Measurements from ENCODE around the gene IQGAP2. TPM values are rescaled to one million over a fixed set of nuclear protein-coding genes. Genes with fewer than 3 reads are reported as not detected.
"Not testable (repeated sequence)": the region's sequence is repeated elsewhere in the genome, so short reads cannot be mapped to it uniquely, and the experiment has no call there.

IQGAP2 gene
- total RNA-seq, 1 experiment from 2014 or later: 36.8 TPM

- DNase-seq: no peak
- H3K27me3 ChIP-seq (ENCODE audit: control insufficient read depth, insufficient read depth, low read length): no peaks in the 10 kb centered on the region
- H3K36me3 ChIP-seq (replicated peaks; ENCODE audit: control insufficient read depth, insufficient read depth, low read length): no peaks in the 10 kb centered on the region; the same call in 1 of the 2 replicates
- no peak overlapping the region for H3K4me3 ChIP-seq (ENCODE audit: insufficient read depth, low read depth, low read length)
These were observed 329.4 kb downstream of the IQGAP2 start for GRCh38 chr5:76732405-76733048.

GRCh38 chr5:76733049-76733417, 329.9 kb downstream of the IQGAP2 start:
- H3K36me3 ChIP-seq (replicated peaks; ENCODE audit: control insufficient read depth, insufficient read depth, low read length): no peaks in the 10 kb centered on the region; the same call in 1 of the 2 replicates
- no peak for DNase-seq
- H3K27me3 ChIP-seq (ENCODE audit: control insufficient read depth, insufficient read depth, low read length): no peaks in the 10 kb centered on the region
- H3K4me3 ChIP-seq (ENCODE audit: insufficient read depth, low read depth, low read length): no peak overlapping the region

- Histone ChIP-seq H3K36me3 (replicated peaks; ENCODE audit: control insufficient read depth, insufficient read depth, low read length) (no peaks in the 10 kb centered on the region; the same call in 1 of the 2 replicates), H3K4me3 (ENCODE audit: insufficient read depth, low read depth, low read length) (no peak overlapping the region), H3K27me3 (ENCODE audit: control insufficient read depth, insufficient read depth, low read length) (no peaks in the 10 kb centered on the region)
- DNase-seq: no peak
These were observed 332.9 kb downstream of the IQGAP2 start for GRCh38 chr5:76735762-76736545.

GRCh38 chr5:76736679-76737556, 333.8 kb downstream of the IQGAP2 start:
- no peaks in the 10 kb centered on the region; the same call in 1 of the 2 replicates for H3K36me3 ChIP-seq (replicated peaks; ENCODE audit: control insufficient read depth, insufficient read depth, low read length)
- H3K4me3 ChIP-seq (ENCODE audit: insufficient read depth, low read depth, low read length): no peak overlapping the region
- no peaks in the 10 kb centered on the region for H3K27me3 ChIP-seq (ENCODE audit: control insufficient read depth, insufficient read depth, low read length)
- DNase-seq: no peak

DNA sequence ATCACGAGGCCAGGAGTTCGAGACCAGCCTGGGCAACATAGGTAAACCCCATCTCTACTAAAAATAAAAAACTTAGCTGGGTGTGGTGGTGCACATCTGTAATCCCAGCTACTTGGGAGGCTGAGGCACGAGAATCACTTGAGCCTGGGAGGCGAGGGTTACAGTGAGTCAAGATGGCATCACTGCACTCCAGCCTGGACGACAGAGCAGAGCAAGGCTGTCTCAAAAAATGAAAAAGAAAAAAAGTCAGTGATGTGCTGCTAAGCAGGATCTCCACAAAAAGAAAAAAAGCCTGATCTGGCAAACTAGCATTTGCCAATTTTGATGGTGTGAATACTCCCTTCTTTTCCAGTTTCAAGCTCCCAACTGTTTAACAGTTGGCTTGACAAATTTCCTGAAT, 334.8 kb downstream of the IQGAP2 start:
- no peaks in the 10 kb centered on the region for H3K27me3 ChIP-seq (ENCODE audit: control insufficient read depth, insufficient read depth, low read length)
- no peak for DNase-seq

DNA sequence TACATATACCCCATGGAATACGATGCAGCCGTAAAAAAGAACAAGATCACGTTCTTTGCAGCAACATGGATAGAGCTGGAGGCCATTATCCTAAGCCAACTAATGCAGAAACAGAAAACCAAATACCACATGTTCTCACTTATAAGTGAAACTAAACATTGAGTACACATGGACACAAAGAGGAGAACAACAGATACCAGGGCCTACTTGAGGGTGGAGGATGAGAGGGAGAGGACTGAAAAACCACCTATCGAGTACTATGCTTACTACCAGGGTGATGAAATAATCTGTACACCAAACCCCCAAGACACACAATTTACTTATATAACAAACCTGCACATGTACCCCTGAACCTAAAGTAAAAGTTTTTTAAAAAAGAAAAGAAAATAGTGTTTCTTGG, 338.4 kb downstream of the IQGAP2 start:
- not testable (repeated sequence) for H3K36me3 ChIP-seq (replicated peaks; ENCODE audit: control insufficient read depth, insufficient read depth, low read length); DNase-seq; H3K27me3 ChIP-seq (ENCODE audit: control insufficient read depth, insufficient read depth, low read length); H3K4me3 ChIP-seq (ENCODE audit: insufficient read depth, low read depth, low read length)

More for the DNA sequence above, 334.8 kb downstream of the IQGAP2 start:
- Histone ChIP-seq H3K36me3 (replicated peaks; ENCODE audit: control insufficient read depth, insufficient read depth, low read length) (no peaks in the 10 kb centered on the region; the same call in 1 of the 2 replicates), H3K4me3 (ENCODE audit: insufficient read depth, low read depth, low read length) (no peak overlapping the region)

DNA sequence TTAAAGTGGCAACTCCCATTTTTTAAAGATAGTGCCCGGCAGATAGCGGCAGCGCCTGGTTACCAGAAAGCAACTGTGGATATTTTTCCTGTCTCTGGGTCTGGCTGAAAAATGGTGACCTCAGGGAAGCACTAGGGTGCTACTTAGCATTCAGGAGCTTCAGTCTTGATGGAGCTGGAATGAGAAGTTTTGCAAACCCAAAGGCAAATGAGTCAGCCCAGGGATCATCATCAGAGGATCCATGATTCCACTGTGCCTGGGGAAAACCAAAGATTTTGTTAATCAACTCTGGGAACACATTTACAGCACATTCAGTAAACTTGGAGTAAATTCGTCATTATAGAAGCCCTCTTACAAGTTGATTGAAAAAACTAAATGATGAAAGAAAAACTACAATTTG, 339.5 kb downstream of the IQGAP2 start:
- H3K36me3 ChIP-seq (replicated peaks; ENCODE audit: control insufficient read depth, insufficient read depth, low read length): no peaks in the 10 kb centered on the region
- DNase-seq: no peak
- no peak overlapping the region for H3K4me3 ChIP-seq (ENCODE audit: insufficient read depth, low read depth, low read length)
- H3K27me3 ChIP-seq (ENCODE audit: control insufficient read depth, insufficient read depth, low read length): no peaks in the 10 kb centered on the region

- Histone ChIP-seq H3K36me3 (replicated peaks; ENCODE audit: control insufficient read depth, insufficient read depth, low read length) (no peaks in the 10 kb centered on the region), H3K4me3 (ENCODE audit: insufficient read depth, low read depth, low read length) (no peak overlapping the region), H3K27me3 (ENCODE audit: control insufficient read depth, insufficient read depth, low read length) (no peaks in the 10 kb centered on the region)
- DNase-seq: no peak
These were observed 341.5 kb downstream of the IQGAP2 start for GRCh38 chr5:76744632-76745031.

- Histone ChIP-seq H3K4me3 (ENCODE audit: insufficient read depth, low read depth, low read length) (no peak overlapping the region), H3K27me3 (ENCODE audit: control insufficient read depth, insufficient read depth, low read length) (no peaks in the 10 kb centered on the region), H3K36me3 (replicated peaks; ENCODE audit: control insufficient read depth, insufficient read depth, low read length) (no peaks in the 10 kb centered on the region)
- no peak for DNase-seq
These were observed 342.6 kb downstream of the IQGAP2 start for GRCh38 chr5:76745670-76746069.

DNA sequence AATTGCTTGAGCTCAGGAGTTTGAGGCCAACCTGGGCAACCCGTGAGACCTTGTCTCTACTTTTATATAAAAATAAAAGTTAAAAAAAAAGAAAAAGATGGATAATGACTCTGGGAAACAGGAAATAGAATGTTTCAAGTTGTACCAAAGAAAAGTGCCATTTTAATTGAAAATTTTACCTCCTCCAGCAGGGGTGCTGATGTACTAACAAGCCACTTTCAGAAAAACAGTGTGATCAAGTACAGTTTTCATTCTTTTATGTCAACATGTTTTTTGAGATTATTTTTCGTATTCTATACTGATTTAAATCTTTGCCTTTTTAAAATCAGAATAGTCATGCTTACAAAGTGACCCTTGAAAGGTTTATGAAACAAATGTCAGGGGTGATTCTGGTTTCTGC, 343.6 kb downstream of the IQGAP2 start:
- Histone ChIP-seq H3K4me3 (ENCODE audit: insufficient read depth, low read depth, low read length) (no peak overlapping the region), H3K27me3 (ENCODE audit: control insufficient read depth, insufficient read depth, low read length) (no peaks in the 10 kb centered on the region), H3K36me3 (replicated peaks; ENCODE audit: control insufficient read depth, insufficient read depth, low read length) (no peaks in the 10 kb centered on the region)
- DNase-seq: no peak

DNA sequence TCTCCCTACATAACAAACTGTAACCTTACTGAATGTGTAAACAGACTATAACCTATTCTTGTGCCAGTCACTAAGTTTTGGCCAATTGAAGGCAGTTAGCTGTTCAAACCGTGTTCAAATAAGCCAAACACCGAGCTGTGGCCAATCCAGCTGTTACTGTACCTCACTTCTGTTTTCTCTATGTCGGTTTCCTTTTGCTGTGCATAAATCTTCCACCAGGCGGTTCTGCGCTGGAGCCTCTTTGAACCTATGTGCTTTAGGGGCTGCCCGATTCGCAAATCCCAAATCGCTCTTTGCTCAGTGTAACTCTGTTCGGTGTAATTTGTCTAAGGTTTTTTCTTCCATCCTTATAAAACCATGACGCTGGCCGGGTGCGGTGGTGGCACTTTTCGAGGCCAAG, 344.6 kb downstream of the IQGAP2 start:
- Histone ChIP-seq H3K4me3 (ENCODE audit: insufficient read depth, low read depth, low read length) (no peak overlapping the region), H3K27me3 (ENCODE audit: control insufficient read depth, insufficient read depth, low read length) (no peaks in the 10 kb centered on the region), H3K36me3 (replicated peaks; ENCODE audit: control insufficient read depth, insufficient read depth, low read length) (no peaks in the 10 kb centered on the region)
- DNase-seq: no peak

DNA sequence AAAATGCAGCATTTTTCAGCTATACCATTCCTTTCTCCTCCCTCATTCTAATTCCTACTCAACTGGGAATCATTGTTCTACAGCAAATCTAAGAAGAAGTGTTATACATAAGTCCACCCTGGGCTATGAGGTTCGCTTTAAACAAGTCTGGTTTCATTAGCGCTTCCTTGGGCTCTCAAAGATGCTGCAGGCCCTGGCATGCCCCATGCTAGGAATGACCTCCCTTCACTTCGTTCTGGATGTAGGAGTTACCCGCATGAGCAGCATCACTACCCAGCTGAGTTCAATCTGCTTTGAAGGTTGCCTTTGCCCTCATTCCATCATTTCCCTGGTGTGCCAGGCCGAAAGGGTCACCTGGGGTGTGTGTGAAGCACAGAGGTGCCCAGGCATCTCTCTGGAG, 348.2 kb downstream of the IQGAP2 start:
- no peaks in the 10 kb centered on the region for H3K36me3 ChIP-seq (replicated peaks; ENCODE audit: control insufficient read depth, insufficient read depth, low read length)
- H3K27me3 ChIP-seq (ENCODE audit: control insufficient read depth, insufficient read depth, low read length): no peaks in the 10 kb centered on the region
- no peak overlapping the region for H3K4me3 ChIP-seq (ENCODE audit: insufficient read depth, low read depth, low read length)
- DNase-seq: no peak

GRCh38 chr5:76754668-76755078, 351.6 kb downstream of the IQGAP2 start:
- Histone ChIP-seq H3K4me3 (ENCODE audit: insufficient read depth, low read depth, low read length) (no peak overlapping the region), H3K36me3 (replicated peaks; ENCODE audit: control insufficient read depth, insufficient read depth, low read length) (no peaks in the 10 kb centered on the region), H3K27me3 (ENCODE audit: control insufficient read depth, insufficient read depth, low read length) (no peaks in the 10 kb centered on the region; the same call in 1 of the 2 replicates)
- no peak for DNase-seq

- Histone ChIP-seq H3K36me3 (replicated peaks; ENCODE audit: control insufficient read depth, insufficient read depth, low read length) (no peaks in the 10 kb centered on the region), H3K27me3 (ENCODE audit: control insufficient read depth, insufficient read depth, low read length) (no peaks in the 10 kb centered on the region; the same call in 1 of the 2 replicates), H3K4me3 (ENCODE audit: insufficient read depth, low read depth, low read length) (no peak overlapping the region)
- no peak for DNase-seq
These were observed 352.9 kb downstream of the IQGAP2 start for GRCh38 chr5:76755779-76756637.

All from H7 (cell line).